Measurements from ENCODE around the gene PCDHB8.
"Not testable (repeated sequence)": the region's sequence is repeated elsewhere in the genome, so short reads cannot be mapped to it uniquely, and the experiment has no call there.

PCDHB8 gene

GRCh38 chr5:141177577-141178191, at the start of gene PCDHB8:
Gene PCDHB8 (plus strand): TSS chr5:141177790. CDS start chr5:141178035, 245 bp downstream.
- not testable (repeated sequence) for DNase-seq (ENCODE audit: low spot score); FAIRE-seq

DNA sequence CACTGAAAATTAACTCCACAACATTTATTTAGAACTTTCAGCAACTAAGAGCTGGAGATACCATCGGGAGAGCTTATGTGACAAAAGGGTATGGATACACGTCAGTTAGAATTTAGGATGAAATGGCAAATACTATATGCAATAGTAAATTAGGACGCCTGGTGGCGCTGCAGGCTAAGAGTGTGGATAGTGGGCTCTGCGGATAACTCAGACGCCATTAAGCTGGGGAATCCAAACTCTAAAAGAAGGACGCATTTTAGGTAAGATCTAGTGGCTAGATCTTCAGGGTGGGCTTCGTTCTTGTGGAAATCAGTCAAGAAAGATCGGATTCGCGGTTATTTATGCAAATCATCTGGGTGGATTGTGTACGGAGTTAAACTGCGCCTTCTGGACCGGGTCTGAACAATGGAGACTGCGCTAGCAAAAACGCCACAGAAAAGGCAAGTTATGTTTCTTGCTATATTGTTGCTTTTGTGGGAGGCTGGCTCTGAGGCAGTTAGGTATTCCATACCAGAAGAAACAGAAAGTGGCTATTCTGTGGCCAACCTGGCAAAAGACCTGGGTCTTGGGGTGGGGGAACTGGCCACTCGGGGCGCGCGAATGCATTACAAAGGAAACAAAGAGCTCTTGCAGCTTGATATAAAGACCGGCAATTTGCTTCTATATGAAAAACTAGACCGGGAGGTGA, 42.4 kb upstream of the PCDHB8 start, which contains the start of gene PCDHB5:
Gene PCDHB5 (plus strand): TSS at position 177 of the 688 bp plus-strand sequence. CDS start 229 bp downstream, at position 406.
- DNase-seq (ENCODE audit: low spot score) (no peak), FAIRE-seq (no peak)

- DNase-seq (ENCODE audit: low spot score) (no peak), FAIRE-seq (no peak)
Measured at GRCh38 chr5:141135718-141136266, 41.8 kb upstream of the PCDHB8 start.

DNA sequence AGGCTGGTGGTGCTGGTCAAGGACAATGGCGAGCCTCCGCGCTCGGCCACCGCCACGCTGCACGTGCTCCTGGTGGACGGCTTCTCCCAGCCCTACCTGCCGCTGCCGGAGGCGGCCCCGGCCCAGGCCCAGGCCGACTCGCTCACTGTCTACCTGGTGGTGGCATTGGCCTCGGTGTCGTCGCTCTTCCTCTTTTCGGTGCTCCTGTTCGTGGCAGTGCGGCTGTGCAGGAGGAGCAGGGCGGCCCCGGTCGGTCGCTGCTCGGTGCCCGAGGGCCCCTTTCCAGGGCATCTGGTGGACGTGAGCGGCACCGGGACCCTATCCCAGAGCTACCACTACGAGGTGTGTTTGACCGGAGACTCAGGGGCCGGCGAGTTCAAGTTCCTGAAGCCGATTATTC, 40.2 kb upstream of the PCDHB8 start:
- DNase-seq (ENCODE audit: low spot score); FAIRE-seq: not testable (repeated sequence)

GRCh38 chr5:141149812-141150211, 27.8 kb upstream of the PCDHB8 start, which contains the start of gene PCDHB6:
Gene PCDHB6 (plus strand): TSS chr5:141150057. CDS start chr5:141150258, 201 bp downstream.
- DNase-seq (ENCODE audit: low spot score) (no peak), FAIRE-seq (no peak)

DNA sequence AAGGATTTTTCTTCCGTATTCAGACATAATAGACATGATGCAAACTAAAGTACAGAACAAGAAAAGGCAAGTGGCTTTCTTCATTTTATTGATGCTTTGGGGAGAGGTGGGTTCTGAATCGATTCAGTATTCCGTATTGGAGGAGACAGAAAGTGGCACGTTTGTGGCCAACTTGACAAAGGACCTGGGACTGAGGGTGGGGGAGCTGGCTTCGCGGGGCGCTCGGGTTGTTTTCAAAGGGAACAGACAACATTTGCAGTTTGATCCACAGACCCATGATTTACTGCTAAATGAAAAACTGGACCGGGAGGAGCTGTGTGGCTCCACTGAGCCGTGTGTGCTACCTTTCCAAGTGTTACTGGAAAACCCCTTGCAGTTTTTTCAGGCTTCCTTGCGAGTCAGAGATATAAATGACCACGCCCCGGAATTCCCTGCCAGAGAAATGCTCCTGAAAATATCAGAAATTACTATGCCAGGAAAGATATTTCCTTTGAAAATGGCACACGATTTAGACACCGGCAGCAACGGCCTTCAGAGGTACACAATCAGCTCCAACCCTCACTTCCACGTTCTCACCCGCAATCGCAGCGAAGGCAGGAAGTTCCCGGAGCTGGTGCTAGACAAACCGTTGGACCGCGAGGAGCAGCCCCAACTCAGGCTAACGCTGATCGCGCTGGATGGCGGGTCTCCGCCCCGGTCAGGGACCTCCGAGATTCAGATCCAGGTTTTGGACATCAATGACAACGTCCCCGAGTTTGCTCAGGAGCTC, 27.2 kb upstream of the PCDHB8 start:
- FAIRE-seq = no peak
- no peak for DNase-seq (ENCODE audit: low spot score)

DNA sequence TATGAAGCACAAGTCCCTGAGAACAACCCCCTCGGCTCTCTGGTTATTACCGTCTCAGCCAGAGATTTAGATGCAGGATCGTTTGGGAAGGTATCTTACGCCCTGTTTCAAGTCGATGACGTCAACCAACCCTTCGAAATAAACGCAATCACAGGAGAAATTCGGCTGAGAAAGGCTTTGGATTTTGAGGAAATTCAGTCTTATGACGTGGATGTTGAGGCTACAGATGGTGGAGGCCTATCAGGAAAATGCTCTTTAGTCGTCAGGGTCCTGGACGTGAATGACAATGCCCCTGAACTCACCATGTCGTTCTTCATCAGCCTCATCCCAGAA, 26.6 kb upstream of the PCDHB8 start:
- FAIRE-seq (no peak), DNase-seq (ENCODE audit: low spot score) (no peak)

DNA sequence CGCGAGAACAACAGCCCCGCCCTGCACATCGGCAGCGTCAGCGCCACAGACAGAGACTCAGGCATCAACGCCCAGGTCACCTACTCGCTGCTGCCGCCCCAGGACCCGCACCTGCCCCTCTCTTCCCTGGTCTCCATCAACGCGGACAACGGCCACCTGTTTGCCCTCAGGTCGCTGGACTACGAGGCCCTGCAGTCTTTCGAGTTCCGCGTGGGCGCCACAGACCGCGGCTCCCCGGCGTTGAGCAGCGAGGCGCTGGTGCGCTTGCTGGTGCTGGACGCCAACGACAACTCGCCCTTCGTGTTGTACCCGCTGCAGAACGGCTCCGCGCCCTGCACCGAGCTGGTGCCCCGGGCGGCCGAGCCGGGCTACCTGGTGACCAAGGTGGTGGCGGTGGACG, 26.0 kb upstream of the PCDHB8 start:
- not testable (repeated sequence) for DNase-seq (ENCODE audit: low spot score); FAIRE-seq

GRCh38 chr5:141152096-141152495, 25.5 kb upstream of the PCDHB8 start:
- not testable (repeated sequence) for FAIRE-seq

GRCh38 chr5:141155540-141156374, 21.8 kb upstream of the PCDHB8 start:
- no peak for FAIRE-seq
- no peak for DNase-seq (ENCODE audit: low spot score)

More at GRCh38 chr5:141152096-141152495, 25.5 kb upstream of the PCDHB8 start:
- DNase-seq (ENCODE audit: low spot score) = not testable (repeated sequence)

GRCh38 chr5:141157356-141157755, 20.2 kb upstream of the PCDHB8 start:
- FAIRE-seq; DNase-seq (ENCODE audit: low spot score): not testable (repeated sequence)

DNA sequence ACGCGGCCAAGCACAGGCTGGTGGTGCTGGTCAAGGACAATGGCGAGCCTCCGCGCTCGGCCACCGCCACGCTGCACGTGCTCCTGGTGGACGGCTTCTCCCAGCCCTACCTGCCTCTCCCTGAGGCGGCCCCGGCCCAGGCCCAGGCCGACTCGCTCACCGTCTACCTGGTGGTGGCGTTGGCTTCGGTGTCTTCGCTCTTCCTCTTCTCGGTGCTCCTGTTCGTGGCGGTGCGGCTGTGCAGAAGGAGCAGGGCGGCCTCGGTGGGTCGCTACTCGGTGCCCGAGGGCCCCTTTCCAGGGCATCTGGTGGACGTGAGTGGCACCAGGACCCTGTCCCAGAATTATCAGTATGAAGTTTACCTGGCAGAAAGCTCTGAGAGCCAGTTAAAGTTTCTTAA, 19.7 kb upstream of the PCDHB8 start:
- FAIRE-seq = not testable (repeated sequence)

DNA sequence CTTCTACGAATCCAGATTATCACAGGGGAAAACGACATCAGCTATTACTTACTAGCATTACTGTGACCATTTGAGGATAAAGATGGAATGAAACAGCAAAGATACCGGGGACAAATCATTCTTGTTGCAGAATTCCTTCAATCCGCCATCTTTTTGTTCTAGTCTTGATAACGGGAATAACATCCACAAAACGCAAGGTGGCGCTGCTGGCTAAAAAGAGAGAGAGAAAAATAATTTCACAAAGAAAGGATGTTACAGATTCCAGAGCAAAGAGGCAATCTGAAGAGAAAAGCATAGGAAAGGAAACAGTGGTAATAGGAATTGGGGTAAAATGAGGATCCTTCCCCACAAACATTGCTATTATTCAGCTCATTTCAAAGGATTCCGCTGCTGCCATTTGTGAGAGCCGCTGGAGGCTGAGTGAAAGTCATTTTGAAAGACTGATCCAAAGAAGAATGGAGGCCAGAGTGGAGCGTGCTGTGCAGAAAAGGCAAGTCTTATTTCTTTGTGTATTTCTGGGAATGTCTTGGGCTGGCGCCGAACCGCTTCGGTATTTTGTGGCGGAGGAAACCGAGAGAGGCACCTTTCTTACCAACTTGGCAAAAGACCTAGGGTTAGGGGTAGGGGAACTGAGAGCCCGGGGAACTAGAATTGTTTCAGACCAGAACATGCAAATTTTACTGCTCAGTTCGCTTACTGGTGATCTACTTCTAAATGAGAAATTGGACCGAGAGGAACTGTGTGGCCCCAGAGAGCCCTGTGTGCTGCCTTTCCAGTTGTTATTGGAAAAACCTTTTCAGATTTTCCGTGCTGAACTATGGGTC, 5.0 kb upstream of the PCDHB8 start, which contains the start of gene PCDHB7:
Gene PCDHB7 (plus strand): TSS at position 264 of the 824 bp plus-strand sequence. CDS start 192 bp downstream, at position 456.
- no peak for FAIRE-seq
- peak; percentile 14 for DNase-seq (ENCODE audit: low spot score)

More for the DNA sequence above, 19.7 kb upstream of the PCDHB8 start:
- not testable (repeated sequence) for DNase-seq (ENCODE audit: low spot score)

DNA sequence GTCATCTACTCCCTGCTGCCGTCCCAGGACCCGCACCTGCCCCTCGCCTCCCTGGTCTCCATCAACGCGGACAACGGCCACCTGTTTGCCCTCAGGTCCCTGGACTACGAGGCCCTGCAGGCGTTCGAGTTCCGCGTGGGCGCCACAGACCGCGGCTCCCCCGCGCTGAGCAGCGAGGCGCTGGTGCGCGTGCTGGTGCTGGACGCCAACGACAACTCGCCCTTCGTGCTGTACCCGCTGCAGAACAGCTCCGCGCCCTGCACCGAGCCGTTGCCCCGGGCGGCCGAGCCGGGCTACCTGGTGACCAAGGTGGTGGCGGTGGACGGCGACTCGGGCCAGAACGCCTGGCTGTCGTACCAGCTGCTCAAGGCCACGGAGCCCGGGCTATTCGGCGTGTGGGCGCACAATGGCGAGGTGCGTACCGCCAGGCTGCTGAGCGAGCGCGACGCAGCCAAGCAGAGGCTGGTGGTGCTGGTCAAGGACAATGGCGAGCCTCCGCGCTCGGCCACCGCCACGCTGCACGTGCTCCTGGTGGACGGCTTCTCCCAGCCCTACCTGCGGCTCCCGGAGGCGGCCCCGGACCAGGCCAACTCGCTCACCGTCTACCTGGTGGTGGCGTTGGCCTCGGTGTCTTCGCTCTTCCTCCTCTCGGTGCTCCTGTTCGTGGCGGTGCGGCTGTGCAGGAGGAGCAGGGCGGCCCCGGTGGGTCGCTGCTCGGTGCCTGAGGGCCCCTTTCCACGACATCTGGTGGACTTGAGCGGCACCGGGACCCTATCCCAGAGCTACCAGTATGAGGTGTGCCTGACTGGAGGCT, 3.1 kb upstream of the PCDHB8 start:
- not testable (repeated sequence) for FAIRE-seq; DNase-seq (ENCODE audit: low spot score)

DNA sequence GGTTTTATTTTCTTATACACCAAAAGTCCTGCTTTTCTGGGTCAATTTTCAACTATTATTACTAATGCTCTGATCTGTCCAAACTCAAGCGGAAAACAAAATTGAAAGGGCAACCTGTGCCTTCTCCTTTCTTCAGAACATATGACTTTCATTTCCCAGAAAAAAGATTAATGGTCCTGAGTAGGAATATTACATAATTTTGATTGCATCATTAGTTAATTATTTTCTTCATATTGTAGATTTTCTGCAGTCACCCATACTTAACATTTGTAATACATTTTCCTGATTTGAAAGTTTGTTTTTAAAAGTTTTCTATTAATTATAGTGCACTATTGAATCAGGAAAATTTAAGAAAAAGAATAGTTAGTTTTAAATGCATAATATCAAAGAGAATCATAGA, 1.7 kb upstream of the PCDHB8 start:
- no peak for FAIRE-seq

DNA sequence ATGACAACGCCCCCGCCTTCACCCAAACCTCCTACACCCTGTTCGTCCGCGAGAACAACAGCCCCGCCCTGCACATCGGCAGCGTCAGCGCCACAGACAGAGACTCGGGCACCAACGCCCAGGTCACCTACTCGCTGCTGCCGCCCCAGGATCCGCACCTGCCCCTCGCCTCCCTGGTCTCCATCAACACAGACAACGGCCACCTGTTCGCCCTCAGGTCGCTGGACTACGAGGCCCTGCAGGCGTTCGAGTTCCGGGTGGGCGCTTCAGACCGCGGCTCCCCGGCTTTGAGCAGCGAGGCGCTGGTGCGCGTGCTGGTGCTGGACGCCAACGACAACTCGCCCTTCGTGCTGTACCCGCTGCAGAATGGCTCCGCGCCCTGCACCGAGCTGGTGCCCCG, 1.8 kb downstream of the PCDHB8 start:
- not testable (repeated sequence) for DNase-seq (ENCODE audit: low spot score); FAIRE-seq

More for the DNA sequence above, 1.7 kb upstream of the PCDHB8 start:
- DNase-seq (ENCODE audit: low spot score) = no peak

DNA sequence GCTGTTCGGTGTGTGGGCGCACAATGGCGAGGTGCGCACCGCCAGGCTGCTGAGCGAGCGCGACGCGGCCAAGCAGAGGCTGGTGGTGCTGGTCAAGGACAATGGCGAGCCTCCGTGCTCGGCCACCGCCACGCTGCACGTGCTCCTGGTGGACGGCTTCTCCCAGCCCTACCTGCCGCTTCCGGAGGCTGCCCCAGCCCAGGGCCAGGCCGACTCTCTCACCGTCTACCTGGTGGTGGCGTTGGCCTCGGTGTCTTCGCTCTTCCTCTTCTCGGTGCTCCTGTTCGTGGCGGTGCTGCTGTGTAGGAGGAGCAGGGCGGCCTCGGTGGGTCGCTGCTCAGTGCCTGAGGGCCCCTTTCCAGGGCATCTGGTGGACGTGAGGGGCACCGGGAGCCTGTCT, 2.3 kb downstream of the PCDHB8 start:
- DNase-seq (ENCODE audit: low spot score); FAIRE-seq: not testable (repeated sequence)

DNA sequence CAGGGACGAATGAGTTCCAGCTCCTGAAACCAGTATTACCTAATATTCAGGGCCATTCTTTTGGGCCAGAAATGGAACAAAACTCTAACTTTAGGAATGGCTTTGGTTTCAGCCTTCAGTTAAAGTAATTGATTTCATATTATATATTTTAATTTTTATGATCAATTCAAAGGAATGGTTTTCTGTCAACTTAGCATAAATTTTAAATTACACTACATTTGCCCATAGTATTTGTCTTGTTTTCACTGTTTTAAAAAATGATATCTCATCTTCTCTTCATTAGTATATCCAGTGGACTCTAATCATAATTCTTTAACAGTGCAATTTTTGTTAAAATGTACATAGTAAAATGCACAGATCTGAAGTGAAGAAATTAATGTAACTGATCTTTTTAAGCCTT, 2.7 kb downstream of the PCDHB8 start:
- DNase-seq (ENCODE audit: low spot score) (no peak), FAIRE-seq (no peak)

- FAIRE-seq (no peak), DNase-seq (ENCODE audit: low spot score) (no peak)
Measured at GRCh38 chr5:141182248-141182647, 4.7 kb downstream of the PCDHB8 start, which contains the start of gene PCDHB16. Gene PCDHB16 (plus strand): TSS chr5:141182387. CDS start chr5:141182560, 173 bp downstream.

All from RCC 7860 (cell line).